WI38 (cell line): ENCODE measurements around the gene RAB11FIP2.

Source experiments
- H3K4me3 ChIP-seq: 2 replicates; pipeline ENCODE4 v1.5.1; 2011; ENCODE audit warnings: low read depth, mild to moderate bottlenecking, control low read depth, low read length
- CTCF ChIP-seq: IDR thresholded peaks from 2 replicates; pipeline ENCODE4 v1.5.1; 2012; ENCODE audit warnings: low read depth, mild to moderate bottlenecking, control low read depth, low read length

RAB11FIP2 gene

GRCh38 chr10:117969592-117969991, 77.1 kb downstream of the RAB11FIP2 start:
- no peak for TF ChIP-seq CTCF
- no peak overlapping the region for H3K4me3 ChIP-seq

GRCh38 chr10:117968354-117969182, 78.2 kb downstream of the RAB11FIP2 start:
- H3K4me3 ChIP-seq: no peak overlapping the region
- no peak for TF ChIP-seq CTCF

GRCh38 chr10:117967149-117967650, 79.5 kb downstream of the RAB11FIP2 start:
- no peak overlapping the region for H3K4me3 ChIP-seq
- TF ChIP-seq CTCF: no peak

GRCh38 chr10:117965984-117966383, 80.8 kb downstream of the RAB11FIP2 start:
- no peak overlapping the region for H3K4me3 ChIP-seq
- no peak for TF ChIP-seq CTCF

- no peak for TF ChIP-seq CTCF
- H3K4me3 ChIP-seq: no peak overlapping the region
Observed at GRCh38 chr10:117964536-117964935, 82.2 kb downstream of the RAB11FIP2 start.

- no peak overlapping the region for H3K4me3 ChIP-seq
- TF ChIP-seq CTCF: no peak
Observed at GRCh38 chr10:117960345-117960935, 86.3 kb downstream of the RAB11FIP2 start.

- TF ChIP-seq CTCF: no peak
- no peak overlapping the region for H3K4me3 ChIP-seq
Observed at GRCh38 chr10:117956972-117957371, 89.8 kb downstream of the RAB11FIP2 start.
